Smooth muscle cell of the brain vasculature (primary cell): Measurements from ENCODE around the gene CHM.

Experiments used
- DNase-seq: peaks from one replicate; pipeline ENCODE4 v3.0.0-alpha.2; 2012; ENCODE audit warnings: low read depth, low spot score

Gene CHM

GRCh38 chrX:85906399-85906798, 141.0 kb downstream of the CHM start:
- no peak for DNase-seq

- DNase-seq, result no peak
These were observed 141.5 kb downstream of the CHM start for GRCh38 chrX:85905851-85906250.

- DNase-seq, result no peak
These were observed 143.5 kb downstream of the CHM start for GRCh38 chrX:85903692-85904471.

- no peak for DNase-seq
These were observed 149.8 kb downstream of the CHM start for GRCh38 chrX:85897362-85898126.

- DNase-seq, result no peak
These were observed 164.8 kb downstream of the CHM start for GRCh38 chrX:85882601-85883000.

GRCh38 chrX:85870585-85870984, 176.8 kb downstream of the CHM start:
- DNase-seq, result no peak

GRCh38 chrX:85865324-85865723, 182.0 kb downstream of the CHM start:
- no peak for DNase-seq

- no peak for DNase-seq
These were observed 187.9 kb downstream of the CHM start for GRCh38 chrX:85859426-85859825.

- no peak for DNase-seq
These were observed 195.9 kb downstream of the CHM start for GRCh38 chrX:85851418-85851817.

GRCh38 chrX:85836868-85837267, 210.5 kb downstream of the CHM start:
- no peak for DNase-seq

- no peak for DNase-seq
These were observed 218.6 kb downstream of the CHM start for GRCh38 chrX:85828771-85829170.

GRCh38 chrX:85815203-85815751, 232.1 kb downstream of the CHM start:
- no peak for DNase-seq
